GM12878 (cell line): ENCODE measurements around the gene SH3BP1. TPM values are rescaled to one million over a fixed set of nuclear protein-coding genes. Genes with fewer than 3 reads are reported as not detected.

Experiments
- BHLHE40 ChIP-seq, 2 experiments: fragments of 450-650 bp in 1 of 2; IDR thresholded peaks; 2 replicates each; pipeline ENCODE4 v1.6.1; 2011 to 2017; ENCODE audit warnings: low read depth in 2 of 2, borderline replicate concordance in 1 of 2, improper control_type of control experiment in 1 of 2, low read length in 1 of 2, mild to moderate bottlenecking in 1 of 2
- BMI1 ChIP-seq: fragments of 450-650 bp; IDR thresholded peaks from 2 replicates; pipeline ENCODE4 v1.6.1; 2016; ENCODE audit warnings: mild to moderate bottlenecking, moderate library complexity, borderline replicate concordance
- CEBPZ ChIP-seq: fragments of 150-350 bp; IDR thresholded peaks from 2 replicates; pipeline ENCODE4 v1.6.1; 2016; ENCODE audit warnings: low read depth, low read length
- DPF2 ChIP-seq: fragments of 450-650 bp; IDR thresholded peaks from 2 replicates; pipeline ENCODE4 v1.6.1; 2017; ENCODE audit warnings: mild to moderate bottlenecking
- MAX ChIP-seq: IDR thresholded peaks from 2 replicates; pipeline ENCODE4 v1.6.1; 2012; ENCODE audit warnings: low read depth, low read length, improper control_type of control experiment
- MTA3 ChIP-seq: IDR thresholded peaks from 2 replicates; pipeline ENCODE4 v1.6.1; 2012; ENCODE audit warnings: low read length, inconsistent platforms, borderline replicate concordance
- TCF7 ChIP-seq: IDR thresholded peaks from 2 replicates; pipeline ENCODE4 v1.6.1; 2014; ENCODE audit warnings: antibody characterized with exemption, borderline replicate concordance
- USF1 ChIP-seq: IDR thresholded peaks from 2 replicates; pipeline ENCODE4 v1.6.1; 2011; ENCODE audit warnings: borderline replicate concordance, low read depth, mild to moderate bottlenecking, moderate library complexity, mixed read lengths, low read length; ENCODE audit not compliant: insufficient read depth; ENCODE audit errors: extremely low read length
- polyA plus RNA-seq, 11 experiments: library from polyadenylated mRNA; depleted of rRNA in 4 of 11; unstranded in 6 of 11; stranded (reverse) in 5 of 11; fragments of >200 nt; fragmentation: Nextera tagmentation in 4 of 11; fragmentation: Illumina TruSeq in 1 of 11; extraction: Ambion mirVana in 4 of 11; extraction: Trizol in 1 of 11; gene quantifications; 1 replicate in 1 of 11; 2 replicates in 10 of 11; pipeline versions ENCODE4 v1.2.1 to v1.2.3, GENCODE V29; 2011 to 2016; ENCODE audit warnings: inconsistent platforms in 2 of 11, missing spikeins in 2 of 11, low read depth in 1 of 11
- total RNA-seq, 4 experiments: library from RNA; depleted of rRNA in 3 of 4; stranded (reverse); fragments of >200 nt in 3 of 4; fragmentation: Illumina TruSeq in 1 of 4; extraction: Trizol in 1 of 4; gene quantifications; 2 replicates each; pipeline versions ENCODE4 v1.2.1 to v1.2.3, GENCODE V29; 2013 to 2021

Gene SH3BP1
- total and polyA plus RNA-seq, 10 of the 15 experiments (the other 5 are each of a cell fraction or from before 2014, with no cell fraction given) = 0.29 to 70.5 (median 22.5) TPM

- peak; percentile 63 for TF ChIP-seq USF1
- no peak for TF ChIP-seq MTA3
- peak; percentile 21; the same call in 1 of the 2 replicates for TF ChIP-seq MAX
- TF ChIP-seq BMI1 = no peak
- TF ChIP-seq BHLHE40 (IDR thresholded peaks at IDR 0.05; ENCODE audit: borderline replicate concordance in 1 of 2, low read depth in 2 of 2, low read length in 1 of 2) = peak in 1 of 2 experiments; percentile 7; a peak in 1 of 4 replicates
- TF ChIP-seq TCF7 = peak; percentile 63; the same call in 1 of the 2 replicates
- no peak for TF ChIP-seq DPF2
- TF ChIP-seq CEBPZ = no peak
Observed at GRCh38 chr22:37604875-37605274, 34.6 kb upstream of the SH3BP1 start (continued).
